ENCODE data around the gene NPRL2.

GRCh38 chr3:50378024-50378423 is 27.4 kb upstream of the NPRL2 start:
- TF ChIP-seq ASH2L (IDR thresholded peaks at IDR 0.05; ENCODE audit: low read length), result no peak
- TF ChIP-seq POLR2A (IDR thresholded peaks at IDR 0.05; ENCODE audit: control extremely low read depth in 1 of 2, low read depth in 2 of 2, low read length in 2 of 2), result no peak
- TF ChIP-seq TCF12 (IDR thresholded peaks at IDR 0.05; ENCODE audit: low read depth, low read length), result no peak
- TF ChIP-seq YY1 (IDR thresholded peaks at IDR 0.05; ENCODE audit: low read depth, low read length), result no peak
- TF ChIP-seq POLR2AphosphoS5 (IDR thresholded peaks at IDR 0.05; ENCODE audit: low read depth, low read length), result no peak
- peak in 2 of 3 experiments; percentile 30 to 45; a peak in 2 of 4 replicates for TF ChIP-seq CTCF (IDR thresholded peaks at IDR 0.05; ENCODE audit: control extremely low read depth in 1 of 3, insufficient read depth in 1 of 3, low read depth in 1 of 3, low read length in 3 of 3)
- TF ChIP-seq MAX (IDR thresholded peaks at IDR 0.05), result no peak

Data from H1 (cell line).